AG09319 (cell line): Measurements from ENCODE around the gene TSKS.
A peak's percentile ranks its signal among the peaks of the same experiment; 100 is the strongest.

ENCODE experiments used
- DNase-seq: peaks from one replicate; pipeline ENCODE4 v3.0.0-alpha.2; 2010; ENCODE audit warnings: low read depth; ENCODE audit errors: extremely low read depth
- CTCF ChIP-seq: IDR thresholded peaks from 2 replicates; pipeline ENCODE4 v1.5.1; 2011; ENCODE audit warnings: low read depth, mild to moderate bottlenecking, inconsistent platforms, low read length, moderate library complexity

The TSKS gene

GRCh38 chr19:49766007-49766929, 3.2 kb upstream of the TSKS start:
- peak; percentile 100 for DNase-seq
- no peak for TF ChIP-seq CTCF

GRCh38 chr19:49764341-49764740, 1.2 kb upstream of the TSKS start:
- DNase-seq = no peak
- TF ChIP-seq CTCF = no peak

- peak; percentile 29 for DNase-seq
- TF ChIP-seq CTCF = peak; percentile 38
These were observed 1.3 kb downstream of the TSKS start for GRCh38 chr19:49761625-49762311.

- DNase-seq = no peak
- no peak for TF ChIP-seq CTCF
These were observed 1.9 kb downstream of the TSKS start for GRCh38 chr19:49761249-49761624.

GRCh38 chr19:49758292-49758691, 4.8 kb downstream of the TSKS start:
- no peak for DNase-seq
- no peak for TF ChIP-seq CTCF

- no peak for TF ChIP-seq CTCF
- no peak for DNase-seq
These were observed 7.2 kb downstream of the TSKS start for GRCh38 chr19:49755956-49756355.

GRCh38 chr19:49752701-49753100, 10.4 kb downstream of the TSKS start:
- DNase-seq = no peak
- TF ChIP-seq CTCF = no peak
